ENCODE data around the gene ACAP3.

The ACAP3 gene

GRCh38 chr1:1268284-1268682 lies 39.4 kb downstream of the ACAP3 start:
- in situ Hi-C loops (cut with MboI; ENCODE audit: low sequenced_read_pairs) = no loop called here

DNA sequence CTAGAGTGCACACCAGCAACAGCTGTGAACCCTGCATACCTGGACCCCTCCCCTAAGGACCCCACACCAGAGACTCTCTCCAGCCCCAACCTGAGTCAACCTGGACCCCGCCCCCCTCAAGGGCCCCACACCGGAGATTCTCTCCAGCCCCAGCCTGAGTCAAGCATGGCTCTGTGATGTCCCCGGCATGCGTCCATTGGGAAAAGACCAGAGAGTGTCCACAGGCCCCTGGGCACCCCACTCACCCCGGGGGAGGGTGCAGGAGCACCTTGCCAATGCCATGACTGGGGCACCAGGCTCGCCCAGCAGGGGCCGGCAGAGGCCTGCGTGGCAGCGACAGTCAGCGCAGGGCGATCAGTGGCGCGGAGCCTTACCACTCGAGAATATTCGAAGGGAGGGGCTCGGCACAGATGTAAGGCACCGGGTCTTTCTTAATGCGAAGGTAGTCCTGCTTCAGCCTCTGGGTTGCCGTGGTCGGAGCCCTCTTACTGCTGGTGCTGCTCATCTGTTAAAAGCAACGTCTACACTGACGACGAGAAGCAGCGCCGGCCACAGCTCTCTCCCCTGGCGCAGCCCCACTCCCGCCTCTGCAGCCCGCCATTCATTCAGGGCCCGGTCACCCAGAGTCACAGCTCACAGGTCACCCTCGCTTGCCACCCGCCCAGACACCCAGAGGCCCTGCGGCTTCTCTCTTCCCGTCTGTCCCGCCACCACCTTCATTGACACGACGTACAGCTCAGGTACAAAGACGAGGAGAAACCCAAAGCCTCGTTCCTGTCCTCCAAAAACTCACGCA lies 40.0 kb downstream of the ACAP3 start:
- in situ Hi-C loops (cut with MboI; ENCODE audit: low sequenced_read_pairs) = no loop called here

DNA sequence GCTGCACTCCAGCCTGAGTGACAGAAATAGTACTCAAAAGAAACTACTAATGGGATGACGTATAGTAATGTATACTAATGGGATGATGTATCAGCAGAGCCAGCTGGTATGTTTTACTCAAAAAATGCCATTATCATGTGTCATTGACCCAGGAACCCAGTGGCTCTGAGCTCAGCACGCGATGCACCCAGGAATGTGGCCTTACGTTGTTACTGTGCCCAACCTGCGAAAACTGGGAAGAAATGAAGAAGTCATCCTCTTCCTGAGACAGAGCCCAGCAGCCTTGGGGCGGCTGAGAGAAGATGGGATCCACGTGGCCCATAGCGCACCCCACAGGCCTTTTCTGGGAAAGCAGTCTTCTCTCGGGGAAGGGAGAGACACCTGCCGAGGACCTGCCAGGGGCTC lies 42.9 kb downstream of the ACAP3 start:
- in situ Hi-C loops (cut with MboI; ENCODE audit: low sequenced_read_pairs) = no loop called here

DNA sequence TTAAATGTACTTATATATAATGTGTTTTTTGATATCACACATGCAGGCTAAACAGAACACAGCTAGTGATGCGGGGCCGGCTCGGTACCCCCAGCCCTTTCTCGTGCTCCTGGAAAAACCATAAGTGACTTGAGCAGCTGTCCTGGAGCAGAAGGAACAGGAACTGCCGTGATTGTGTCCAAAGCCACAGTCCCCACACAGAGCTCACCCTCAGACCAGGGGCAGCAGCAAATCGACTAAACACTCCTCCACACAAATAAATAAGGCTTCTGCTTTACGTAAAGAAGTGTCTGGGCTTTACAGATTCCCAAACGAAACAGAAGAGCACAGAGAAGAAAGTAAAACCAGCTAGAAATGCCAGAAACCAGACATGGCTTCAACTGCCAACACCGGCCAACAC lies 43.7 kb downstream of the ACAP3 start:
- in situ Hi-C loops (cut with MboI; ENCODE audit: low sequenced_read_pairs) = no loop called here

DNA sequence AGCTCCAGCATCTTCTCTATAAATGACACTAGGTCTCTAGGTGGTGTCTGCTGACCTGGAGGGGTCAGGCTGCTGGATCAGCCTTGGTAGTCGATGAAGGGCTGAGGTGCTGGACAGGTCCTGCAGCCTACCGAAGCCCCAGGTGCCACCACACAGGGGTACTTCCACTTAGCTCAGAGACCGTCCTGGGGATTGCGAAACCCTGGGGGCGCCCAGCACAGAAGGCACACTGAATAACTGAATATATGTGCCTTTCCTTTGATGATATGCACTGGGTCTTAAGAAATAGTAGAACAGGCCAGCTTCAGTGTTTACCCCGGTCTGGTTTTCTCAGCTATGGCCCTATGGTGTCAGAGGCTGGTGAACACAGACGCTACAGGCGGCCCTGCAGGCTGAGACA lies 45.0 kb downstream of the ACAP3 start:
- in situ Hi-C loops (cut with MboI; ENCODE audit: low sequenced_read_pairs) = no loop called here

- in situ Hi-C loops (cut with MboI; ENCODE audit: low sequenced_read_pairs) = no loop called here
Measured at GRCh38 chr1:1262071-1262470, 45.7 kb downstream of the ACAP3 start.

- in situ Hi-C loops (cut with MboI; ENCODE audit: low sequenced_read_pairs) = no loop called here
Measured at GRCh38 chr1:1260843-1261560, 46.7 kb downstream of the ACAP3 start.

- in situ Hi-C loops (cut with MboI; ENCODE audit: low sequenced_read_pairs) = no loop called here
Measured at GRCh38 chr1:1259951-1260600, 47.7 kb downstream of the ACAP3 start.

- in situ Hi-C loops (cut with MboI; ENCODE audit: low sequenced_read_pairs) = no loop called here
Measured at GRCh38 chr1:1259540-1259939, 48.2 kb downstream of the ACAP3 start.

- in situ Hi-C loops (cut with MboI; ENCODE audit: low sequenced_read_pairs) = no loop called here
Measured at GRCh38 chr1:1259119-1259488, 48.6 kb downstream of the ACAP3 start.

- in situ Hi-C loops (cut with MboI; ENCODE audit: low sequenced_read_pairs) = no loop called here
Measured at GRCh38 chr1:1256956-1257871, 50.5 kb downstream of the ACAP3 start.

GRCh38 chr1:1255611-1256010 lies 52.1 kb downstream of the ACAP3 start:
- in situ Hi-C loops (cut with MboI; ENCODE audit: low sequenced_read_pairs) = no loop called here

- in situ Hi-C loops (cut with MboI; ENCODE audit: low sequenced_read_pairs) = no loop called here
Measured at GRCh38 chr1:1255078-1255477, 52.7 kb downstream of the ACAP3 start.

- in situ Hi-C loops (cut with MboI; ENCODE audit: low sequenced_read_pairs) = no loop called here
Measured at GRCh38 chr1:1254667-1254998, 53.1 kb downstream of the ACAP3 start.

DNA sequence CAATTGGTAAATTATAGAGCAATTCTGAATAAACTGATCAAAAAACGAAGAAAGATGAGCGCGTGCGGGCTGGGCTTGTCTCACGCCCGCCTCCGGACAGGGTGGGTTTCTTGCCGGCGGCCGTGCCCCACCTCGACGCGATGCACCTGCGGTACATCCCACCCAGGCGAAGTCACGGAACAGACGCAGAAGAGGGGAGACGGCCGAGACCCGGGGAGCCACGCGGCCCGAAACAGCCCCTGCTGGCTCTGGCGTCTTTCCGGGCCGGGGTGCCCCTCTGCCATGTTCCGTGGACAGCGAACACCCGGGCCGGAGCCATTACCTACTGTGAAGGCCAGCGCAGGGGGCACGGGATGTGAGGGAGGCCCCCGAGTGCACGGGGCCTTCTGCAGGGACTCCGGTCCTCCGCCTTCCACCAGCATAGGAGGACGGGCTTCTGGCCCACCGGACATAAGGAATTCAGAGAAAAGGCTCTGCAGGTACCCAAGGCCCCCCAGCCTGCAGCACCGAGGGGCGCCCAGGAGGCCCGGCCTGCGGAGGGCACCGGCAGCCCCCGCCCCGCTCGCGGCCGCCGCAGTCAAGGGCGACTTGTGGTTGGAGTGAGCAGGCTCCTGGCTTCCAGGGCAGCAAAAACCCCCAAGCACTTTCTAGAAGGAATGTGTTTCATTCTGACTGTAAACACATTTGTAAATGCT lies 53.6 kb downstream of the ACAP3 start:
- in situ Hi-C loops (cut with MboI; ENCODE audit: low sequenced_read_pairs) = no loop called here

GRCh38 chr1:1253314-1253713 lies 54.4 kb downstream of the ACAP3 start:
- in situ Hi-C loops (cut with MboI; ENCODE audit: low sequenced_read_pairs) = no loop called here

DNA sequence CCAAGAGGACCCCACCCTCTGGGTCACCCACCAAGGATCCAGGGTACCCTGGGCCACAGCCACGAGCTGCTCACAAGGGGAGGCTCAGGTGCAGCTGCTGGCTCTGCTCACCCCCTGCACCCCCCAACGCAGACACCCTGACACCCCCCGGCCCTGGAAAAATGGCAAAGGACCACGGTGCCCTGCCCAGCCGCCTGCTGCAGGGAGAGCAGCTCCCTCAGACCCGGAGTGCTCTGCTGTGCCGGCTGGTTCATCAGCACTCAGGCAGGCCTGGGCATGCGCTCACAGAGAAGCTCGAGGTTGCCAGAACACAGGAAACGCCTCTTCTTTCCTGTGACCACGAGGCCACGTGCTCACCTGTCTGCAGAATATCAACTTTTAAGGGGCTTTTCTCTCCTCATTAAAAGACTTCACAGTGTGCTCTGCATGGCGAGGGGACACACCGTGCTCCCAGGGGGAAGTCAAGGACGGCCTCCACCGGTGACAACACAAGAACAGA lies 56.9 kb downstream of the ACAP3 start:
- in situ Hi-C loops (cut with MboI; ENCODE audit: low sequenced_read_pairs) = no loop called here

GRCh38 chr1:1248009-1248913 lies 59.5 kb downstream of the ACAP3 start:
- in situ Hi-C loops (cut with MboI; ENCODE audit: low sequenced_read_pairs) = loop anchor here (25.0 kb wide), 1 partner anchor 111 kb away; no protein-coding TSS in a partner anchor

- in situ Hi-C loops (cut with MboI; ENCODE audit: low sequenced_read_pairs) = loop anchor here (25.0 kb wide), 1 partner anchor 110 kb away; no protein-coding TSS in a partner anchor
Measured at GRCh38 chr1:1247341-1247913, 60.3 kb downstream of the ACAP3 start.

Measured in HL-60/S4 treated with retinoic acid at 250 ng/mL for 4 days and 3 days (cell line).